Neutrophil (primary cell): ENCODE data around the gene RBBP5.

ENCODE experiments used
- H3K27ac ChIP-seq: fragments of 200-600 bp; sonication (generic); 2 replicates; pipeline ENCODE4 v1.5.1; 2016; ENCODE audit warnings: mild to moderate bottlenecking, moderate library complexity
- H3K27me3 ChIP-seq: fragments of 200-600 bp; sonication (generic); 2 replicates; pipeline ENCODE4 v1.6.0; 2016; ENCODE audit warnings: mild to moderate bottlenecking
- H3K36me3 ChIP-seq: fragments of 200-600 bp; sonication (generic); 2 replicates; pipeline ENCODE4 v1.5.1; 2017
- H3K4me1 ChIP-seq, 2 experiments: fragments of 200-600 bp in 1 of 2; sonication (generic) in 1 of 2; 1 replicate in 1 of 2; 2 replicates in 1 of 2; pipeline versions ENCODE4 v1.5.1 to v1.6.1; 2013 to 2016; ENCODE audit warnings: low read depth in 1 of 2, low read length in 1 of 2, mild to moderate bottlenecking in 1 of 2, moderate library complexity in 1 of 2; ENCODE audit not compliant: control insufficient read depth in 1 of 2, insufficient read depth in 1 of 2
- H3K4me3 ChIP-seq, 2 experiments: fragments of 200-600 bp in 1 of 2; sonication (generic) in 1 of 2; 1 replicate in 1 of 2; 2 replicates in 1 of 2; pipeline ENCODE4 v1.5.1; 2013 to 2016; ENCODE audit warnings: low read depth in 1 of 2, low read length in 1 of 2, mild to moderate bottlenecking in 1 of 2, moderate library complexity in 1 of 2
- H3K9me3 ChIP-seq: fragments of 200-600 bp; sonication (generic); 2 replicates; pipeline ENCODE4 v1.5.1; 2016
- CTCF ChIP-seq: fragments of 200-600 bp; sonication (generic); IDR thresholded peaks from 2 replicates; pipeline ENCODE4 v1.5.1; 2016; ENCODE audit warnings: antibody characterized with exemption

Gene RBBP5

DNA sequence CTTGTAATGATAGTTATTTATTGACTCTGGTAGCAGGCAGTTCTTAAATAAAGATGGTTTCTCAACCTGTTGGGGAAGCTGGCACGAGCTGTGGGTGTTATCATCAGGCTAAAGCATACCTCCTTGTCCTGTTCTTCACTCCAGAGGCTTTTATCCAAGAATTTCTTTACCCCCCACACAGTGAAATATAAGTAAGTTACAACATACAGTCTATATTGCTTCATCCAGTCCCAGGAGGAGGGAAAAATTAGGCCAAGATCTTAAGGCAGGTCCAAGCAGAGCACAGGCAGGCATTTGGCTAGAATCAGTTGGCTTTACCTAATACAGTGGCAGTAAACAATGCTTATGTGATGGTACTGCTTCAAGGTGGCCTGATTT lies 43.9 kb downstream of the RBBP5 start:
- Histone ChIP-seq H3K27me3 (no peaks in the 10 kb centered on the region), H3K9me3 (no peaks in the 10 kb centered on the region), H3K27ac (no peak overlapping the region), H3K36me3 (no peaks in the 10 kb centered on the region), H3K4me1 (no peaks in the 10 kb centered on the region), H3K4me3 (no peak overlapping the region)
- no peak for TF ChIP-seq CTCF

DNA sequence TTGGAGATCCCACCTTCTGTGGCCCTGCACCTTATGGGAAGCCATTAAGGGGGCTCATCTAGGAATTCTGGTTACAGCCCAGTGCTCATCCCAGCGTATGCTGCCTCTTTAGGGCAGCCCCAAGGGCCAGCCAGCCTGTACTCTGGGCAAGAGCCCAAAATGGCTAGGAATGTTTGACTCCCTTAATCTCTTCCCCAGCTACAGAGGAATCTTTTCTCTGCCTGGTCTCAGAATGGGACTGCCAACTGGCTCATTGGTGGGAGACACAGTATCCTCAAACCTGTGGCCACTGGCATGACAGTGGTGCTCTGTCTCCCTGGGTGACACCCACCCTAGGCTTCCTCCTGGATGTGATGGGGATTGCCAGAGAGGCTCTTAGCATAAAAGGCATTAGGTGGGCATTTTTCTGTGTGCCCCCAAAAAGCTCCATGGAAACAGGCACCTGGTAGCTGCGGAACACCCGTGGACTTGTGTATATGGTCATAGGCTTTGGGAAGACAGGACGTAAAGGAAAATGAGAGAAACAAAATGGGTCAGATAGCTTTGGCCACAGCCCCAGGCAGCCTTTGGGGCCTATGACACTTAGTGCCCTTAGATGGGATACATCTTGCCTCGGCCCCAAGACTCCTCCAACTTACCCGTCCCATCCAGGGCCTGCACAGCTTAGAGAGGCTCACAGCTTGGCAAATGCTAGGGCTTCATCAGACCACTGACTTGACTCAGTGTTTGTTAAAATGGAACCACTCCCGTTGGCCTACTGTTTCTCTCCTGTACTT lies 44.4 kb downstream of the RBBP5 start:
- H3K36me3 ChIP-seq: no peaks in the 10 kb centered on the region
- no peak for TF ChIP-seq CTCF
- H3K4me1 ChIP-seq: no peaks in the 10 kb centered on the region
- no peak overlapping the region for H3K4me3 ChIP-seq
- no peaks in the 10 kb centered on the region for H3K27me3 ChIP-seq
- no peak overlapping the region for H3K27ac ChIP-seq
- no peaks in the 10 kb centered on the region for H3K9me3 ChIP-seq

DNA sequence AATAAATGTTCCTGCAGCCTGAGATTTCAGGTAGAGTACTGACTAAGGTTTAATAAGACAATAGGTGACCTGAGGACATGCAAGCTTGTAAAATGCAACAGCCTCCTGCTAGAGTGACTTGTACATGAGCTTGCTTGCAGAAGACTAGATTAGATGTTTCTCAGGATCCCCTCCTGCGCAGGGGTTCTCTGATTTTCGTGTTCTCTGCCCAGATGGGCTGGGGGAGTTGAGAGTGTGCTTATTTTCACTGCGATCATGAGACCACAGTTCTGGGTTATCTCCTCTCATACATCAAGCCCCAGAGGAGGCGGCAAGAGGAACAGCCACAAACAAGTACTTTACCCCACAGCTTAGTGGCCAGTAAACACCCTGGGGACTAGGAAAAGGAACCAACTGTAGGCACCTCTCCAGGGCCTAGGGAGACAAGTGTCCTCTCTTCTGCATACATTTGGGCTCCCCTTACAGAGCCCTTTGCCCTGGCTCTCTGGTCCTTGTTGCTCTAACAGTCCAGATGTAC lies 45.5 kb downstream of the RBBP5 start:
- H3K36me3 ChIP-seq: no peaks in the 10 kb centered on the region
- H3K27ac ChIP-seq: no peak overlapping the region
- no peak overlapping the region for H3K4me3 ChIP-seq
- no peaks in the 10 kb centered on the region for H3K9me3 ChIP-seq
- H3K27me3 ChIP-seq: no peaks in the 10 kb centered on the region
- no peaks in the 10 kb centered on the region for H3K4me1 ChIP-seq
- no peak for TF ChIP-seq CTCF

GRCh38 chr1:205075642-205076155 lies 46.1 kb downstream of the RBBP5 start:
- Histone ChIP-seq H3K9me3 (no peaks in the 10 kb centered on the region), H3K4me3 (no peak overlapping the region), H3K27me3 (no peaks in the 10 kb centered on the region), H3K4me1 (no peaks in the 10 kb centered on the region), H3K27ac (no peak overlapping the region), H3K36me3 (no peaks in the 10 kb centered on the region)
- TF ChIP-seq CTCF: no peak

DNA sequence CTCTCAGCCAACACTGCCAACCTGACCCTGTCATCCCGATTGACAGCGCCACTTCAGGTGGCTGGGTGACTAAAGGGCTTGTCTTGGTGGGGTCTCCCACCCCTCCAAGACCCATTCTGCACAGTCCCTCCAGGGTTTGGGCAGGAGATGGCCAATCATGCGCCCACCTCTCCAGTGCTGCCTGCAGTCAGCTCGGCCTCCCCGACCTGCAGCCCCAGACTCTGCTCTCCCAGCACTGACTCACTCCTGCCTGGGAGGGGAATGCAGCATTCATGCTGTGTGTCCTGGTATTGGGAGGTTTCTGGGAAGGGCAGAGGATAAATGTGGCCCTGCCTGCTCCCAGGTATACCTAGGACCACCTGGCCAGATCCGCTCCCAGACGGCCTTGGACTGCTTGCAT lies 47.3 kb downstream of the RBBP5 start:
- Histone ChIP-seq H3K4me1 (no peaks in the 10 kb centered on the region), H3K27ac (no peak overlapping the region), H3K9me3 (no peaks in the 10 kb centered on the region), H3K27me3 (no peaks in the 10 kb centered on the region), H3K36me3 (no peaks in the 10 kb centered on the region), H3K4me3 (no peak overlapping the region)
- no peak for TF ChIP-seq CTCF
